ENCODE measurements around the gene MEIOB. TPM values are rescaled to one million over a fixed set of nuclear protein-coding genes. Genes with fewer than 3 reads are reported as not detected.

Gene MEIOB
- total RNA-seq, 1 experiment from 2014 or later: 1.3 TPM

GRCh38 chr16:1817276-1817589, 54.7 kb downstream of the MEIOB start:
- Histone ChIP-seq H3K4ac (ENCODE audit: low read depth, low read length) (no peak overlapping the region), H3K4me1 (ENCODE audit: insufficient read depth, low read length) (no peaks in the 10 kb centered on the region), H4K20me1 (ENCODE audit: control insufficient read depth, insufficient read depth, insufficient read length) (no peaks in the 10 kb centered on the region), H2AFZ (ENCODE audit: low read length) (no peak overlapping the region), H3K79me1 (ENCODE audit: insufficient read depth, low read depth, low read length, poor library complexity, severe bottlenecking) (no peaks in the 10 kb centered on the region), H3K23ac (ENCODE audit: insufficient read length, low read depth, low read length) (no peak overlapping the region), H3K9ac (ENCODE audit: extremely low read depth, insufficient read length, low read length) (no peak overlapping the region), H2AK5ac (ENCODE audit: insufficient read length, low read length) (no peak overlapping the region), H3K23me2 (ENCODE audit: insufficient read length, low read depth, low read length, poor library complexity, severe bottlenecking) (no peaks in the 10 kb centered on the region), H3K27me3 (ENCODE audit: insufficient read depth, low read length) (no peaks in the 10 kb centered on the region), H3K27ac (ENCODE audit: insufficient read length, low read depth, low read length) (no peak overlapping the region), H4K8ac (replicated peaks; ENCODE audit: insufficient read length, low read depth, low read length) (no peak overlapping the region), H4K5ac (ENCODE audit: insufficient read length, low read depth, low read length) (no peak overlapping the region), H2BK20ac (ENCODE audit: low read depth, low read length, poor library complexity, severe bottlenecking) (no peak overlapping the region), H2BK15ac (ENCODE audit: low read depth, low read length) (no peak overlapping the region), H3K79me2 (ENCODE audit: insufficient read depth, low read length) (no peaks in the 10 kb centered on the region), H2BK120ac (ENCODE audit: low read depth, low read length, poor library complexity, severe bottlenecking) (no peak overlapping the region), H2BK12ac (ENCODE audit: insufficient read length, low read depth, low read length) (no peak overlapping the region), H3T11ph (ENCODE audit: low read length) (no peak overlapping the region), H3K56ac (ENCODE audit: insufficient read length, low read depth, low read length) (no peak overlapping the region), H3K9me3 (ENCODE audit: control insufficient read depth, low read depth, low read length) (no peaks in the 10 kb centered on the region), H3K18ac (ENCODE audit: insufficient read length, low read depth, low read length) (no peak overlapping the region), H3K14ac (ENCODE audit: insufficient read depth, low read length) (no peak overlapping the region), H2BK5ac (ENCODE audit: insufficient read length, low read length) (no peak overlapping the region), H4K91ac (ENCODE audit: insufficient read length, low read depth, low read length) (no peak overlapping the region), H3K4me2 (ENCODE audit: insufficient read depth, insufficient read length, low read length) (no peak overlapping the region)
- Mint-ChIP-seq H3K9me3 (no peaks in the 10 kb centered on the region), H3K27me3 (ENCODE audit: low read depth) (no peaks in the 10 kb centered on the region; the same call in 1 of the 2 replicates), H3K4me3 (no peak overlapping the region; a peak in 1 of 5 replicates), H3K36me3 (ENCODE audit: insufficient read depth in 1 of 3, low read depth in 3 of 3) (peaks cover 4 to 17% (median 16%) of the 10 kb centered on the region in 3 experiments; a peak in 6 of 7 replicates), H3K4me1 (peaks cover 0 to 3% of the 10 kb centered on the region in 2 experiments; a peak in 2 of 4 replicates), H3K27ac (0 out of 7 replicates have a peak overlapping the region, but pooled peaks of 1 of the 3 experiments have one; percentile 40)
- no CpG with 5 or more reads among the region's 9 CpGs for WGBS (ENCODE audit: extremely low coverage, insufficient read length, low lambda C conversion rate)
- DNase-seq: no peak
- TF ChIP-seq, protein P1, sequence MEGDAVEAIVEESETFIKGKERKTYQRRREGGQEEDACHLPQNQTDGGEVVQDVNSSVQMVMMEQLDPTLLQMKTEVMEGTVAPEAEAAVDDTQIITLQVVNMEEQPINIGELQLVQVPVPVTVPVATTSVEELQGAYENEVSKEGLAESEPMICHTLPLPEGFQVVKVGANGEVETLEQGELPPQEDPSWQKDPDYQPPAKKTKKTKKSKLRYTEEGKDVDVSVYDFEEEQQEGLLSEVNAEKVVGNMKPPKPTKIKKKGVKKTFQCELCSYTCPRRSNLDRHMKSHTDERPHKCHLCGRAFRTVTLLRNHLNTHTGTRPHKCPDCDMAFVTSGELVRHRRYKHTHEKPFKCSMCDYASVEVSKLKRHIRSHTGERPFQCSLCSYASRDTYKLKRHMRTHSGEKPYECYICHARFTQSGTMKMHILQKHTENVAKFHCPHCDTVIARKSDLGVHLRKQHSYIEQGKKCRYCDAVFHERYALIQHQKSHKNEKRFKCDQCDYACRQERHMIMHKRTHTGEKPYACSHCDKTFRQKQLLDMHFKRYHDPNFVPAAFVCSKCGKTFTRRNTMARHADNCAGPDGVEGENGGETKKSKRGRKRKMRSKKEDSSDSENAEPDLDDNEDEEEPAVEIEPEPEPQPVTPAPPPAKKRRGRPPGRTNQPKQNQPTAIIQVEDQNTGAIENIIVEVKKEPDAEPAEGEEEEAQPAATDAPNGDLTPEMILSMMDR (conservative IDR thresholded peaks at IDR 0.05): no peak

Data from H9 (cell line).